Loucy (cell line): ENCODE measurements around the gene SLC22A1.

Experiments
- H2AFZ ChIP-seq: fragments of 200-600 bp; sonication (generic); 2 replicates; pipeline ENCODE4 v1.6.0; 2016; ENCODE audit warnings: antibody characterized with exemption, mild to moderate bottlenecking, low read length, moderate library complexity
- H3F3A ChIP-seq: fragments of 200-600 bp; 2 replicates; pipeline ENCODE4 v1.6.0; 2016; ENCODE audit warnings: antibody characterized with exemption, low read depth, mild to moderate bottlenecking
- H3K27me3 ChIP-seq: fragments of 200-600 bp; sonication (generic); 2 replicates; pipeline ENCODE4 v1.6.1; 2014; ENCODE audit warnings: low read length, mild to moderate bottlenecking; ENCODE audit not compliant: insufficient read depth, poor library complexity, severe bottlenecking
- H3K36me3 ChIP-seq: fragments of 200-600 bp; sonication (generic); 2 replicates; pipeline ENCODE4 v1.6.1; 2016; ENCODE audit warnings: low read length; ENCODE audit not compliant: insufficient read depth
- H3K4me1 ChIP-seq: fragments of 200-600 bp; sonication (generic); 2 replicates; pipeline ENCODE4 v1.5.1; 2014; ENCODE audit warnings: low read length, mild to moderate bottlenecking; ENCODE audit not compliant: insufficient read depth, poor library complexity, severe bottlenecking
- H3K4me2 ChIP-seq: fragments of 200-600 bp; sonication (generic); 2 replicates; pipeline ENCODE4 v1.6.0; 2014; ENCODE audit warnings: antibody characterized with exemption, low read length, low read depth, mild to moderate bottlenecking; ENCODE audit not compliant: poor library complexity, severe bottlenecking
- H3K4me3 ChIP-seq: fragments of 200-600 bp; sonication (generic); 2 replicates; pipeline ENCODE4 v1.5.1; 2014; ENCODE audit warnings: low read length, mild to moderate bottlenecking, mixed read lengths; ENCODE audit not compliant: poor library complexity, severe bottlenecking
- H3K79me2 ChIP-seq: fragments of 200-600 bp; sonication (generic); 2 replicates; pipeline ENCODE4 v1.6.1; 2014; ENCODE audit warnings: low read length; ENCODE audit not compliant: insufficient read depth
- H3K9ac ChIP-seq: fragments of 200-600 bp; sonication (generic); 2 replicates; pipeline ENCODE4 v1.6.0; 2014; ENCODE audit warnings: mild to moderate bottlenecking, low read depth, low read length, moderate library complexity; ENCODE audit not compliant: poor library complexity, severe bottlenecking
- H3K9me2 ChIP-seq: fragments of 200-600 bp; sonication (generic); replicated peaks from 2 replicates; pipeline ENCODE4 v1.6.1; 2016; ENCODE audit warnings: low read depth, low read length, mixed read lengths
- H3K9me3 ChIP-seq: fragments of 200-600 bp; sonication (generic); 2 replicates; pipeline ENCODE4 v1.6.1; 2014; ENCODE audit warnings: mild to moderate bottlenecking, antibody characterized with exemption, low read length, low read depth; ENCODE audit not compliant: insufficient read depth
- H4K20me1 ChIP-seq: fragments of 200-600 bp; sonication (generic); 2 replicates; pipeline ENCODE4 v1.6.0; 2014; ENCODE audit warnings: antibody characterized with exemption, low read length, mild to moderate bottlenecking; ENCODE audit not compliant: insufficient read depth, poor library complexity, severe bottlenecking
- CTCF ChIP-seq: fragments of 200-600 bp; sonication (generic); conservative IDR thresholded peaks from 2 replicates; pipeline ENCODE4 v1.5.1; 2014; ENCODE audit warnings: mild to moderate bottlenecking, antibody characterized with exemption, low read length
- EZH2phosphoT487 ChIP-seq: fragments of 200-600 bp; IDR thresholded peaks from 2 replicates; pipeline ENCODE4 v1.6.1; 2018; ENCODE audit warnings: antibody characterized with exemption, mild to moderate bottlenecking, moderate library complexity, borderline replicate concordance

Gene SLC22A1

GRCh38 chr6:160173806-160174527 lies 52.4 kb downstream of the SLC22A1 start:
- H3K9ac ChIP-seq, result no peak overlapping the region
- H2AFZ ChIP-seq, result no peak overlapping the region
- H3K4me3 ChIP-seq, result no peak overlapping the region
- no peaks in the 10 kb centered on the region for H3K4me1 ChIP-seq
- H3K4me2 ChIP-seq, result no peak overlapping the region
- no peaks in the 10 kb centered on the region for H3K79me2 ChIP-seq
- H4K20me1 ChIP-seq, result no peaks in the 10 kb centered on the region
- H3K9me2 ChIP-seq, result no peaks in the 10 kb centered on the region
- H3K27me3 ChIP-seq, result no peaks in the 10 kb centered on the region
- H3F3A ChIP-seq, result no peaks in the 10 kb centered on the region
- H3K9me3 ChIP-seq, result no peaks in the 10 kb centered on the region
- TF ChIP-seq CTCF, result no peak
- no peak for TF ChIP-seq EZH2phosphoT487
- H3K36me3 ChIP-seq, result no peaks in the 10 kb centered on the region

- no peak overlapping the region for H3K9ac ChIP-seq
- no peaks in the 10 kb centered on the region for H3K9me2 ChIP-seq
- no peaks in the 10 kb centered on the region for H3K4me1 ChIP-seq
- H3K4me2 ChIP-seq, result no peak overlapping the region
- H2AFZ ChIP-seq, result no peak overlapping the region
- H3K27me3 ChIP-seq, result no peaks in the 10 kb centered on the region
- no peak overlapping the region for H3K4me3 ChIP-seq
- no peaks in the 10 kb centered on the region for H4K20me1 ChIP-seq
- TF ChIP-seq CTCF, result no peak
- no peak for TF ChIP-seq EZH2phosphoT487
- no peaks in the 10 kb centered on the region for H3K36me3 ChIP-seq
- H3K9me3 ChIP-seq, result no peaks in the 10 kb centered on the region
- no peaks in the 10 kb centered on the region for H3F3A ChIP-seq
- no peaks in the 10 kb centered on the region for H3K79me2 ChIP-seq
Measured at GRCh38 chr6:160174681-160175080, 53.1 kb downstream of the SLC22A1 start.

- TF ChIP-seq EZH2phosphoT487 (no peak), CTCF (no peak)
- no peak overlapping the region for H3K4me3 ChIP-seq
- no peaks in the 10 kb centered on the region for H3K4me1 ChIP-seq
- H3K36me3 ChIP-seq, result no peaks in the 10 kb centered on the region
- H3K27me3 ChIP-seq, result no peaks in the 10 kb centered on the region
- H3K9ac ChIP-seq, result no peak overlapping the region
- H4K20me1 ChIP-seq, result no peaks in the 10 kb centered on the region
- no peaks in the 10 kb centered on the region for H3K9me2 ChIP-seq
- no peak overlapping the region for H3K4me2 ChIP-seq
- H3K9me3 ChIP-seq, result no peaks in the 10 kb centered on the region
- no peak overlapping the region for H2AFZ ChIP-seq
- no peaks in the 10 kb centered on the region for H3K79me2 ChIP-seq
- no peaks in the 10 kb centered on the region for H3F3A ChIP-seq
Measured at GRCh38 chr6:160177220-160177619, 55.6 kb downstream of the SLC22A1 start.
